Middle frontal gyrus (tissue), 1 donor: ENCODE results near the gene ATF5.
"Not testable (repeated sequence)": the region's sequence is repeated elsewhere in the genome, so short reads cannot be mapped to it uniquely, and the experiment has no call there.

Experiments used
- DNase-seq: peaks from one replicate; pipeline ENCODE4 v3.0.0-alpha.2; 2015; ENCODE audit warnings: low spot score; ENCODE audit errors: extremely low spot score

ATF5 gene

DNA sequence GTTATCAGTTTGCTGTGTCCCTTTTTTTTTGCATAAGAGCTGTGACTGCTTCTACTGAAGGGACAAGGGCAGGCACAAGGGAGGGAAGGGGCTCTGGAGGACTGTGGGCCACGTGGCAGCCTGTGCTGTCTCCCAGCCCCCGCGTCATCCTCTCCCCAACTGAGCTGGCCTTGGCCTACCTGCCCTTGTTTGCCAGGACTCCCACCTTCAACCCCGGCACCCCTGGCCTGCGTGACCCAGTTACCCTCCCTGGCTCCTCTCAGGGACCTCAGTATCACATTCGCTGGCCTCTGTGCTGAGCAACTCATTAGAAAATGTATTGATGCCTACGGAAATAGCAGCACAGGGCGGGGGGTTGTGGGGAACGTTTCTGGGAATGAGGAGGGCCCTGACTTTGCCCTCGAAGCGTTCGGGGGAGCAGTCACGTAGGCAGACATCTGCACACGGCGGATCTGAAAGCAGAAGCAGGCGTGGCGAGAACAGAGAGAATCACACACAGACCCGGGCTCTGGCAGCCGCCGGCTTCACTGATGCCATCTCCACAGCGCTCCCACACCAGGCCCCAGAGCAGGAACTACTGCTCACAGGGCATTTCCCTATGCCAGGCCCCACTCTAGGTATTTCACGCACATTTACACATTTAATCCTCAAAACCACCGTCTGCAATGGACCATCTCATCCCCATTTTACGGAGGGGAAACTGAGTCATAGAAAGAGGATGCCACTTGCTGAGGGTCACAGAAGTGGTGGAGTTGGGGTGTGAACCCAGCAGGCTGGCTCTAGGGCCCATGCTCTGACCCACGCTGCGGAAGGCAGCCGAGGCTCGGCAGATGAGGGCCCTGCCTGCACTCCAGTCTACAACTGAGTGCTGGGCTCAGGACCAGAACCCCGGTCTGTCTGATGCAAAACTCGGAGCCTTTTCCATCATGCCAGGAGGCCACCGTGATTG lies 5.7 kb upstream of the ATF5 start:
- no peak for DNase-seq

DNA sequence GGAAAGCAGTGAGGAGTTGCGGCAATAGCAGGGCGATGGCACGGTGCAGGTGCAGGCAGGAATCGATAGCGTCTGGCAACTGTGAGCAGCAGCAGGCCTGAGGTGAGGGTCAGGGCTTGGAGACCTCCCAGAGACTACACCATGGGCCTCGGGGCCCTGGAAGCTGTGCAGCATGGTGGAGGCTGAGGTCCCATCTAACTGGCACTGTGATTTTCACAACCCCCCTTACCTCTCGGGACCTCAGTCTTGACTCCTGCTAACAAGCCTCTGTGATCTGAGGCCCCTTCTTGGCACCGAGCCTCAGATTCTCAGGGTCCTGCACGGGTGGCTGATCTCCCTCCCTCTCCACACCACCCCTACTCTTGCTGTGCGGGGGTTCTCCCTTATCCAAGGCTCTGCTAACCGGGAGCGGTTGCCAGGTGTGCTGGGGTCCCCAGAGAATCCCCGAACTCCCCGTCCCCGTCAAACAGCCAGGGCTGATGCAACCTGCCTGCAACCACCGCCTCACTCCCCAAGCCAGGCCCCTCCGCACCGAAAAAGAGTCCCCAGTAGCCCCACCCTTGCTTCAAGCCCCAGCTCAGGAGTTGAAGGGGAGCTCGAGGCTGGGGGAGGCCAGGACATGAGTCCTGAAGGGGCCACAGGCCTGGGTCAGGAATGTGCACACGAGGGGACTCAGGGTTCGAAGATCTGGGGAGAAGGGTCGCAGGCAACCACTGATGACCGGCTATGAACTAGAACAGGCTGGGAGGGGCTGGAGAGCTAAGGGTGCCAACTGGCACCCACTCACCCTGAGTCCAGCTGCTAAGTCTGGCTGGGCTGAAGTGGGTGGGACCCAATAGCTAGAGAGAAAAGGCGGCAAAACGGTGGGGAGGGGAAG lies 4.8 kb upstream of the ATF5 start:
- DNase-seq = no peak

DNA sequence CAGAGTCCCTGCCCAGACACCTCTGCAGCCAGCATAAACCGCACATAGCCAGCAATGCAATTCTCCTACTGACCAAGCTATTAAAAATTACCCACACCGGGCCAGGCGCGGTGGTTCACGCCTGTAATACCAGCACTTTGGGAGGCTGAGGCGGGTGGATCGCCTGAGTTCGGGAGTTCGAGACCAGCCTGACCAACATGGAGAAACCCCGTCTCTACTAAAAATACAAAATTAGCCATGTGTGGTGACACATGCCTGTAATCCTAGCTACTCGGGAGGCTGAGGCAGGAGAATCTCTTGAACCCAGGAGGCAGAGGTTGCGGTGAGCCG lies 4.2 kb upstream of the ATF5 start:
- not testable (repeated sequence) for DNase-seq

DNA sequence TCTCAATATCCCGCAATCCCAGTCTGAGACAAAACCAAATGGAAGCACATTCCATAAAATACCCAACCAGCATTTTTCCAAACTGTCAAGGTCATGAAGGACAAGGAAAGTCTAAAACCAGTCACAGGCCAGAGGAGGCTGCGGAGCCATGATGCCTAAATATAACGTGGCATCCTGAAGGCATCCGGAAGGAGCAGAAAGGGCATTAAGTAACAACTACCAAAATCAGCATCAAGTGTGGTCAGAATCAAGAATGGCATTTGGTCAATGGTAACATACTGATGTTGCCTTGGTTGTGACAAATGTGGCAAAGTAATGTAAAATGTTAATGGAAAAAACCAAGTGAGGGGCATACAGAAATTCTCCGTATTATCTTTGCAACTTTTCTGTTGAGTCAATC lies 3.5 kb upstream of the ATF5 start:
- no peak for DNase-seq

DNA sequence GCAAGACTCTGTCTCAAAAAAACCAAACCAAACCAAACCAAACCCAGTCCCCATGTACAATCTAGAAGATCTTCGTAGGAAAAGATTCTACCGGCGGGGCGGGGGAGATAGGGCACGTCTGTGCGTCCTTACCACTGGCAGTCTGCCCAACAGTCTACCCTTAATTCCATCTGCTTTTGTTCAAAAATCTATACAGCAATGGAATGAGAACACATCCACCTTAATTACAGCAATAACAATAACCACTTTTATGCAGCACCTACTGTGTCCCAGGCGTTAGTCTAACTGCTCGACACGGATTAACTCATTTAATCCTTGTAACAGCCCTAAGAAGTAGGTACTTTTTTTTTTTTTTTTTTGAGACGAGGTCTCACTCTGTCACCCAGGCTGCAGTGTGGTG lies 2.5 kb upstream of the ATF5 start:
- DNase-seq = no peak

DNA sequence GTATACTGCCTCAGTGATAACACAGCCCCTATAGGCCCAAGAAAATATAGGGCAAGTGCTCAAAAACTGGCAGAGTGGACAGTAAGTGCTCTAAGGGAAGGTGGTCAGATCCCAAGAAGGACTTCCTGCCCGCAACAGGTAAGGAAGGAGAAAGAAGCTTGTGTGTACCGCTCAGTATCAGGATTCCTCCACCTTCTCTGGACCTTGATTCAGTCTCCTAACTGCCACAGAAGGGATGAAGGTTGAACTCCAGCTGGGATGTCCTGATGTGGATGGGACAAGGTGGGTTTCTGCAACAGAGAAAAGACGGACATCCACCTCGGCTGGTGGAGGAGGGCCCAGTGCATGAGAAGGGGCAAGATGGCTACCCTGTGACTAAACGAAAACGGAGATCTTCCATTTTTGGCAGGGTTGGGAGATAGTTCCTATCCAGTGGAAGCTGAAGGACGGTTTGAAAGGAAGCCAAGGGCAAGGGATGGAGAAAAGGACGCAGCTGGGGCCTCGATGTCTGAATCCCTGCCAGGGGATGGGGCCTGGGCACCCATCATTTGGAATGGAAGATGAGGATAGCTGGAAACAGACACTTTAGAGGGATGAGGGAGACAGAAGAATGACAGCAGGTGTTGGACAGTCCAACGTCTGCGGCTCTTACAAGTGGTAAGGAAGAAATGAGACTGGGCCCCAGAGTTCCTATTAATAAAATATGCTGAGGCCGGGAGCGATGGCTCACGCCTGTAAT lies 1.3 kb upstream of the ATF5 start:
- no peak for DNase-seq

DNA sequence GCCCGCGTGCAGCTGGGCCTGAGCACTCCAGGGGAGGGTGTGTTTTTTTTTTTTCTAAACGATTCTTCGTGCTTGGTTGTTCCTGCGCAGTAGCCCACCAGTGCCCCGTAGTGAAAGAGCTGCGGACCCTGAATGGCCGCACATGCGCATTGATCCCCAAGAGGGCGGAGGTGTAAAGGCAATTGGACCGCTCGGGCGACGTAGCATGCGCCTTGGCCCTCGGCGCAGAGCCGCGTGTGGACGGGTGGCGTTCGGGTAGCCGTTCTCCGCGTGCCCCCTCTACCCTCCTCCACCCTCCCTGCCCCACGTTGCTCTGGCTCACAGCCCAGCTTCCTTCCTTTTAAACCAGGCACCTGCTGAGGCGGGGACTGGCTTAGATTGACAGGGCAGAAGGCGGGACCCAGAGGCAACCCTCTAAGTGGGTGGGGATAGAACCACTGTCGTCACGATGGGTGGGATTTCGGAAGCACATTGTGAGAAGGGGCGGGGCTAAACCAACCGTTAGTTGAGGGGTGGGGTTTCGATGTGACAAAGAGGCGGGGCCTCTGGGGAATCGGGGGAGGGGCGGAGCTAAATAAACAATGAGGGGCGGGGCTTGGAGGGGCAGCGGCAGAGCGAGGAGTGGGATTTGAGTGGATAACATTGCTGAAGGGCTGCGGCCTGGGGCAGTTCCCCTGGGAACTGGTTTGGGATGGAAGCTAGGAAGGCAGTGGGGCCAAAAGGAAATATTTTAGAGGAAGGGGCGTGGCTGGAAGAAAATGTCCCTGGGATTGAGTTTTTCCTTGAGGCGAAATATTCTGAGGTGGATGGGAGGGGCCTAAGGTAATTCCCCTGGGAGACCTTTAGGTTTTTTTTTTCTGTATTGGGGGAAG lies 842 bp downstream of the ATF5 start:
- peak; percentile 80 for DNase-seq

DNA sequence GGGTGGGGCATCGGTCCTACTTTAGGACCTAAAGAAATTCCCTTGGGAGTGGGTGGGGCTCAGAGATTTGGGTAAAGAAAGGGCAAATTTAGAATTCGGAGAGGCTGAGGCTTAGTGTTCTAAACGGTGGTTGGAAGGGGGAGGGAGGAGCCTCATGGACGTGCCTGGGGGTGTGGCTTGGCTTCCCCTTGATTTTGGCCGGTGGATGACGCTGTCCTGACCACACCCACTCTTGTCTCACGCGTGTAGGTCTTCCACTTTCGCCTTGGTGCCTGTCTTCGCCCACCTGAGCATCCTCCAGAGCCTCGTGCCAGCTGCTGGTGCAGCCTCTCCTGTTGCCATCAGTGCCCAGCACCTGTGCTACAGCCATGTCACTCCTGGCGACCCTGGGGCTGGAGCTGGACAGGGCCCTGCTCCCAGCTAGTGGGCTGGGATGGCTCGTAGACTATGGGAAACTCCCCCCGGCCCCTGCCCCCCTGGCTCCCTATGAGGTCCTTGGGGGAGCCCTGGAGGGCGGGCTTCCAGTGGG lies 1.5 kb downstream of the ATF5 start:
- DNase-seq = no peak

DNA sequence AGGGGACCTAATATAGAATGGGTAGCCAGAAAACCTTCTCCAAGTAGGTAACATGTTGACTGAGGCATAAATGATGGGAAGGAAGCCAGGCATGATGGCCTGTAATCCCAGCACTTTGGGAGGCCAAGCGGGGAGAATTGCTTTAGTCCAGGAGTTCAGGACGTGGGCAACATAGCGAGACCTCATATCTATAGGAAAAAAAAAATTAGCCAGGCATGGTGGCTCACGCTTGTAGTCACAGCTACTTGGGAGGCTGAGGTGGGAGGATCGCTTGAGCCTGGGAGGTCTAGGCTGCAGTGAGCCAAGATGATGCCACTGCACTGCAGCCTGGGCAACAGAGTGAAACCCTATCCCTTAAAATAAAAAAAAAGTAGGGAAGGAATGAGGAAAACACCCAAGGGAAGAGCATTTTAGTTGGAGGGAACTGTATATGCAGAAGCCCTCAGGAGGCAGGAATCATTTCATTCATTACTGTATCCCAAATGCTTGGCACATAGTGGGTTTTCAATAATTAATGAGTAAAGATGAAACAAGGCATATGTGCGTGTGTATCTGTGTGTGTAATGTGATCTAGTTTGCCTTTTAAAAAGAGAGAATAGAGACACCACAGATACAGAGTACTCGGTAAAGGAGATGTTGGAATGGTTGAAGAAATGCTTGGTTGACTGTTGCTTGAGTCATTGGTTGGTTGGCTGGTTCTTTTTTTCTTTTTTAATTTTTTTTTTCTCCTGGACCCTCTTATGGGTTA lies 2.5 kb downstream of the ATF5 start:
- no peak for DNase-seq

DNA sequence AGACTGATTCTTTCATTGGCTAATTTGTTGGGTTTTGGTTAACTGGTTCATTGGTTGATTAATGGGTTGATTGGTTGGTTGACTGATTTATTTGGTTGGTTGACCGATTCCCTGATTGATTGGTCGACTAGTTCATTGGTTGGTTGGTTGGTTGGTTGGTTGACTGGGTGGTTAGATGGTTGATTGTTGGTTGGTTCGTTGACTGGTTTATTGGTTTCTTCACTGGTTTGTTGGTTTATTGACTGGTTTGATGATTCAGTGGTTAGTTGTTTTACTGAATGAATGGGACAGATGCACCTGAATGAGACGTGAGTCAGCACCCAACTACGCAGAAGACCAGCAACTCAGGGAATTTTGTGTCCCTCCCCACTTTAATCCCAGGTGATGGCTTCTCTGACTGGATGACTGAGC lies 3.0 kb downstream of the ATF5 start:
- no peak for DNase-seq

DNA sequence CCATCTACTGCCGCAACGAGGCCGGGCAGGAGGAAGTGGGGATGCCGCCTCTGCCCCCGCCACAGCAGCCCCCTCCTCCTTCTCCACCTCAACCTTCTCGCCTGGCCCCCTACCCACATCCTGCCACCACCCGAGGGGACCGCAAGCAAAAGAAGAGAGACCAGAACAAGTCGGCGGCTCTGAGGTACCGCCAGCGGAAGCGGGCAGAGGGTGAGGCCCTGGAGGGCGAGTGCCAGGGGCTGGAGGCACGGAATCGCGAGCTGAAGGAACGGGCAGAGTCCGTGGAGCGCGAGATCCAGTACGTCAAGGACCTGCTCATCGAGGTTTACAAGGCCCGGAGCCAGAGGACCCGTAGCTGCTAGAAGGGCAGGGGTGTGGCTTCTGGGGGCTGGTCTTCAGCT lies 3.7 kb downstream of the ATF5 start:
- DNase-seq = no peak

DNA sequence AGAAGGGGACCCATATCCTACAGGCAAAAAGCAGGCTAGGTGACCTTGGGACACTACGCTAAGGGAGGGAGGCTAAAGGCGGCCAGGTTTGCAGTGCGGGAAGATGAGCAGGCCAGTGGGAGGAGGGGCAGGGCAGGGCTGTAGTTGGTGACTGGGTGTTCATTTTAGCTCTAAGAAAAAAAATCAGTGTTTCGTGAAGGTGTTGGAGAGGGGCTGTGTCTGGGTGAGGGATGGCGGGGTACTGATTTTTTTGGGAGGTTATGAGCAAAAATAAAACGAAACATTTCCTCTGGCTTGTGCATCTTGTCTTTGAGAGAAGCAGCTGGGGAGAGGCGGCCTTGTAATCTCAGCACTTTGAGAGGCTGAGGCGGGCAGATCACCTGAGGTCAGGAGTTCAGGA lies 4.6 kb downstream of the ATF5 start:
- DNase-seq = no peak

DNA sequence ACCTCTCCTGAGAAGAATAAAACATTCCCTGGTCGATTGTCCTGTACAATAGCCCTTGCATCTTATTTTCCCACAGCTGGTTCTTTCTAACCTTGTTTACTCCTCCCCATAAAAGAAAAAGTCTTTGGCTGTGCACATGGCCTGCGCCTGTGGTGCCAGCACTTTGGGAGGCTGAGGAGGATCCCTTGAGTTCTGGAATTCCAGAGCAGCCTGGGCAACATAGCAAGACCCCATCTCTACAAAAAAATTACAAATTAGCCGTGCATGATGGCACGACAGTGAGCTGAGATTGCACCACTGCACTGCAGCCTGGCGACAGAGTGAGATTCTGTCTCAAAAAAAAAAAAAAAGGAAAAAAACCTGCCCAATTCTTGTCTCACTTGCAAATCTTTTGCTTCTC lies 7.5 kb downstream of the ATF5 start:
- DNase-seq = no peak

DNA sequence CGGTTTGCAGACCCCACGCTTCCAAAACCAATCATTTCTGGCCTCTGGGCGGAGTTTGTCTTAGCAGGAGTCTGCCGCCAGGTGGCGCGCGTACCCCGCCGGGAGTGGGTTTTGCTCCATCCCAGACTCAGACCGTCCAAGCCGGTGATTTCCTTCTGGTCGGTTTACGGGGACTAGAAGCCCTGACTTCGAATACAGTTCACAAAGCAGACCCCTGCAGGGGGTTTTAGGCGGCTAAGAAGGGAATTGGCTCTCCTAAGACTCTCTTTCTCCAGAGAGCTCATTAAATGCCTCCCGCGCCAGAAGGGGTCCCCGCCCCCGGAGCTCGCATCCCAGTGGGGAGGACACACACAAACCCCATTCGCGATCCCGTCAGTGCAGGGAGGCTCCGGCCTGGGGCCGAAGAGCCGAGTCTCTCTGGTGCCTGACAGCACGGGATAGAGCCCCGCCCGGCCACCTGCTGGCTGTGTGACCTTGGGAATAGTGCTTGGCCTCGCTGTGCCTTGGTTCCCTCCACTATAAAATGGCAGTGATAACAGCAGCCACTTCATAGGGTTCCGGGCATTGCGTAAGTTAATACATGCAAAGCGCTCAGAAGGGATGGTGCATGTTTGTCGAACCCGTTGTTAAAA lies 8.9 kb downstream of the ATF5 start:
- peak; percentile 49 for DNase-seq

DNA sequence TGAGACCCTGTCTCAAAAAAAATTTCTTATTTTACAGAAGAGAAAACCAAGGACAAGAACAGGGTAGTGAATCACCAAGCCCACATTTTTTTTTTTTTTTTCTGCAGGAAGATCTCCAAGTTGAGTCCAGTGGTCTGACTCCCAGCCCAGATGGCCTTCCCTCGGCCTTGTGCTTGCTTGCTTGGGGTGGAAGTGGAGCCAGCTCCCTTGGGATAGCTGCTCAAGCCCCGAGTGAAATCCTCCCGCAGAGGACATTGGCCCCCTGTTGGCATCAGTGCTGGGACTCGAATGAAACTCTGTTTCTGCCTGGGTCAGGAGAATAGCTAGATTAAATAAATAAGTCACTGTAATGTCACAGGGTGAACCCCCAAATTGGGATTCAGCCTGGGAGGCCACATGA lies 9.7 kb downstream of the ATF5 start:
- DNase-seq = no peak

DNA sequence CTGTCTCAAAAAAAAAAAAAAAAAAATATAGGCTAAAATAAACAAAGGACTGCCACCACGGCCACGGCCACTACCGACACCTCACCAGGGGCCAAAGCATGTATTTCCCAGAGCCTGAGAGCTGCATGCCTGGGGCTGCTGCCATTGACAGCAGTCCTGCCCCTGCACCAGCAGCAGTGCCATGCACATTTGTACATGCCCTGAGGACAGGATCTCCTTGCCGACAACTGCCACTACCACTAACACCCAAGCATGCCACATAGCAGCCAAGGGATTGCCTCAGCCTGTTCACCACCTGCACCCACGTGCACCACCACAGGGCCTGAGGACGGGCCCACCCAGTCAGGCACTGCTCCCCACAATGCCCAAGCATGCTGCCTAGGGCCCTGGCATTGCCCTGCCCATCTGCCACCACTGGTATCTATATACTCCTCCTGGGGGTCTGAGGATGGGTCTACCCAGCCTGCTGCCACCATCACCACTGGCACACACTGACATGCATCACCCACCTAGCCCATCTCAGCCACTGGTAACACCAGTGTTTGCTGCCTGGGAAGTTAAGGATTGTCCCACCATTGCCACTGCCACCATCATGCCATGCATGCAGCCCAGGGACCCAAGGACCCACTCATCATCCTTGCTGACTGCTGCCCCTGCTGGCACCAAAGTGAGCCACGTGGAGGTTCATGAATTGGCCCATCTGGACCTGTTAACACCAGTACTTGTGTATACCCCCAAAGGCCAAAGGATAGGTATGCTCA lies 10.9 kb downstream of the ATF5 start:
- DNase-seq = no peak

DNA sequence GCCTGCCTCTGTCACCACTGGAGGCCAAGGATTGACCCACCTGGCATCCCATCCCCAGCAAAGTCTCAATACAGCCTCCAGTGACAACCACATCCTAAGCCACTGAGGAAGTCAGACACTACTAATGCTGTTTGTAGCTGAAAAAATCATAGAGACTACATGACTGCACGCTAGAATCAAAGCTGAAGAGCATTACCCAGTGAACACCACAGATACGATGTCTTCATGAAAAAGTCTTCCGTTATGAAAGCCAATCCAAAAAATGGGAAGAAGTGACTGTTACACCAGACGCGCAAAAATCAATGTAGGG lies 11.4 kb downstream of the ATF5 start:
- no peak for DNase-seq

DNA sequence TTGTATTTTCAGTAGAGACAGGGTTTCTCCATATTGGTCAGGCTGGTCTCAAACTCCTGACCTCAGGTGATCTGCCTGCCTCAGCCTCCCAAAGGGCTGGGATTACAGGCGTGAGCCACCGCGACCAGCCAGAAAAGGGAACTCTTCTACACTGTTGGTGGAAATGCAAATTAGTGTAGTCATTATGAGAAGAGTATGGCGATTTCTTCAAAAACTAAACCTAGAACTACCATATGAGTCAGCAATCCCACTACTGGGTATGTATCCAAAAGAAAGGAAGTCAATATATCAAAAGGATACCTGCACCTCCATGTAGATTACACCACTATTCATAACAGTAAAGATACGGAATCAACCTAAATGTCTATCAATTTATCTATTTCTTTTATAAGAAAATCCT lies 15.6 kb downstream of the ATF5 start:
- not testable (repeated sequence) for DNase-seq

DNA sequence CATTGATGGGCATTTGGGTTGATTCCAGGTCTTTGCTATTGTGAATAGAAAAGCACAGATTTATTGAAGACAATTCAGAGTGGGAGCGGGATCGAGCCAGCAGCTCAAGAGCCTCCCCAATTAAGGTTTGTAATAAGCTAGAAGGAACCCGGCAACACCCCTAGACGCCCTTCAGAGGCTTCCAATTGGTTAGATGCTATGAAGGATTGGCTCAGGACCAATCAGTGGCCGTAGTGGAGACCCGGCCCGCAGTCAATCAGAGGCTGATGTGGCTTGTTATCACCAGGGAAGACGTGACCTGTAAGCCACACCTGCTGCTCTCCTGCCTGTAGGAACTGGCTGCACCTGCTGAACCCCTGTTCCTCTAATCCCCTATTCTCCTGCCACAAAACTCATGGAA lies 17.4 kb downstream of the ATF5 start:
- no peak for DNase-seq
